Liver (tissue), 9 donors: ENCODE data around the gene DDX1. TPM values are rescaled to one million over a fixed set of nuclear protein-coding genes. Genes with fewer than 3 reads are reported as not detected.
A peak's percentile ranks its signal among the peaks of the same experiment; 100 is the strongest.

Experiments used
- DNase-seq: peaks from one replicate; pipeline ENCODE4 v3.0.0-alpha.2; 2017; ENCODE audit warnings: low spot score
- H3K27ac ChIP-seq, 2 donors: one replicate each; pipeline ENCODE4 v1.7.0; 2013; ENCODE audit warnings: inconsistent platforms in 2 of 2, low read length in 2 of 2, control low read depth in 1 of 2, low read depth in 1 of 2, mild to moderate bottlenecking in 1 of 2
- H3K27me3 ChIP-seq, 4 donors: one replicate each; pipeline versions ENCODE4 v1.6.1 to v1.7.0; 2013; ENCODE audit warnings: low read length in 3 of 4, inconsistent platforms in 1 of 4, mild to moderate bottlenecking in 1 of 4, moderate library complexity in 1 of 4; ENCODE audit not compliant: control insufficient read depth in 4 of 4, insufficient read depth in 4 of 4
- H3K36me3 ChIP-seq, 4 donors: one replicate each; pipeline versions ENCODE4 v1.6.1 to v1.7.0; 2013; ENCODE audit warnings: low read length in 3 of 4, mild to moderate bottlenecking in 3 of 4, low read depth in 1 of 4, moderate library complexity in 1 of 4; ENCODE audit not compliant: control insufficient read depth in 4 of 4, insufficient read depth in 3 of 4
- H3K4me1 ChIP-seq, 4 donors: one replicate each; pipeline versions ENCODE4 v1.6.1 to v1.7.0; 2013; ENCODE audit warnings: low read length in 3 of 4, mild to moderate bottlenecking in 3 of 4, moderate library complexity in 1 of 4; ENCODE audit not compliant: control insufficient read depth in 4 of 4, insufficient read depth in 4 of 4
- H3K4me3 ChIP-seq, 3 donors: one replicate each; pipeline versions ENCODE4 v1.6.1 to v1.7.0; 2013; ENCODE audit warnings: low read length in 3 of 3, control low read depth in 1 of 3, low read depth in 1 of 3, mild to moderate bottlenecking in 1 of 3
- H3K9ac ChIP-seq, 2 donors: one replicate each; pipeline ENCODE4 v1.7.0; 2013; ENCODE audit warnings: low read length in 2 of 2, mild to moderate bottlenecking in 2 of 2, moderate library complexity in 2 of 2, control low read depth in 1 of 2, low read depth in 1 of 2
- H3K9me3 ChIP-seq, 4 donors: one replicate each; pipeline versions ENCODE4 v1.6.1 to v1.7.0; 2013; ENCODE audit warnings: low read length in 3 of 4; ENCODE audit not compliant: control insufficient read depth in 4 of 4
- ATF3 ChIP-seq: IDR thresholded peaks from 2 replicates; pipeline ENCODE4 v1.6.1; 2016; ENCODE audit warnings: antibody characterized with exemption
- EGR1 ChIP-seq, 2 donors: IDR thresholded peaks; 2 replicates each; pipeline ENCODE4 v1.6.1; 2016 to 2018; ENCODE audit warnings: antibody characterized with exemption in 2 of 2, low read depth in 2 of 2
- FOXA2 ChIP-seq: IDR thresholded peaks from 2 replicates; pipeline ENCODE4 v1.6.1; 2016; ENCODE audit warnings: antibody characterized with exemption
- HNF4A ChIP-seq, 2 donors: conservative IDR thresholded peaks; 2 replicates each; pipeline ENCODE4 v1.6.1; 2016; ENCODE audit warnings: antibody characterized with exemption in 2 of 2, mild to moderate bottlenecking in 2 of 2
- HNF4G ChIP-seq: IDR thresholded peaks from 2 replicates; pipeline ENCODE4 v1.6.1; 2016; ENCODE audit warnings: antibody characterized with exemption
- JUND ChIP-seq, 2 donors: IDR thresholded peaks; 2 replicates each; pipeline ENCODE4 v1.6.1; 2016; ENCODE audit warnings: antibody characterized with exemption in 2 of 2
- NR2F2 ChIP-seq: IDR thresholded peaks from 2 replicates; pipeline ENCODE4 v1.6.1; 2016; ENCODE audit warnings: antibody characterized with exemption
- RAD21 ChIP-seq, 2 donors: IDR thresholded peaks; 2 replicates each; pipeline ENCODE4 v1.6.1; 2016; ENCODE audit warnings: antibody characterized with exemption in 2 of 2, mild to moderate bottlenecking in 2 of 2
- RXRA ChIP-seq, 2 donors: IDR thresholded peaks; 2 replicates each; pipeline ENCODE4 v1.6.1; 2017 to 2018; ENCODE audit warnings: antibody characterized with exemption in 2 of 2, mild to moderate bottlenecking in 1 of 2
- ZBTB33 ChIP-seq: IDR thresholded peaks from 2 replicates; pipeline ENCODE4 v1.6.1; 2016; ENCODE audit warnings: antibody characterized with exemption
- WGBS: extraction: QIAGEN DNeasy Blood & Tissue Kit; methylation state at CpG from one replicate; pipeline ENCODE4 v1.1.7; 2013; 5-methylcytosine and 5-hydroxymethylcytosine counted together
- polyA plus RNA-seq, 2 donors: library from polyadenylated mRNA; stranded (reverse) in 1 of 2; unstranded in 1 of 2; fragments of 200-250 nt in 1 of 2; fragments of >200 nt in 1 of 2; fragmentation: Nextera tagmentation in 1 of 2; extraction: Ambion mirVana in 1 of 2; gene quantifications; one replicate each; pipeline versions ENCODE4 v1.2.1 to v1.2.3, GENCODE V29; 2013 to 2015
- total RNA-seq, 2 donors: library from RNA; depleted of rRNA; stranded (reverse); fragments of >200 nt; gene quantifications; one replicate each; pipeline ENCODE4 v1.2.3, GENCODE V29; 2014
- TF ChIP-seq, protein P1 (sequence below): IDR thresholded peaks from 2 replicates; pipeline ENCODE4 v1.6.1; 2016; ENCODE audit warnings: antibody characterized with exemption, mild to moderate bottlenecking
- TF ChIP-seq, protein P2 (sequence below): fragments of 150-350 bp; IDR thresholded peaks from 2 replicates; pipeline ENCODE4 v1.5.1; 2017; ENCODE audit warnings: improper control_type of control experiment, low read depth, low read length; ENCODE audit not compliant: missing input control
- donor health status: healthy.
- donor health status: healthy.
- donor health status: healthy.
- donor health status: healthy.
- donor health status: healthy.

The DDX1 gene
- total and polyA plus RNA-seq, 4 donors = 31.7 to 43.9 (median 38.8) TPM

DNA sequence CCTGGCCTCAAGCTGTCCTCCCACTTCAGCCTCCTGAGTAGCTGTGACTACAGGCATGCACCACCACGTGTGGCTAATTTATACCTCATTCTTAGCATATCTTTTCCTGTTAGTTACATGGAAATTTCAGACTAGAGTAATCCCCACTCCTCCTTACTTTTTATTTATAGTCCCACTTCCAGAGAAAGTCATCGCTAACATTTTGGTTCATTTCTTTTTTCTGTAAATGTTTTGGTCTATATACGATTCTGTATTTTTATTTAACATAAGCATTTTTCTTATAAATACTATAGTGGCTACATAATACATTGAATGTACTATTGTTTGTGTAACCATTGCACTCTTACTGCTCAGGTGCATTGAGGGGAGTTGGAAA, 42.3 kb downstream of the DDX1 start:
- DNase-seq = no peak
- Histone ChIP-seq H3K9ac (no peak overlapping the region), H3K4me1 (no peaks in the 10 kb centered on the region), H3K4me3 (no peak overlapping the region), H3K36me3 (peaks cover 7 to 48% (median 47%) of the 10 kb centered on the region in 4 donors), H3K27me3 (no peaks in the 10 kb centered on the region), H3K27ac (no peak overlapping the region), H3K9me3 (no peaks in the 10 kb centered on the region)
- 91% methylated on average over 3 of the region's 3 CpGs for WGBS
- no peak for TF ChIP-seq ZBTB33
- TF ChIP-seq RXRA (IDR thresholded peaks at IDR 0.05) = no peak
- no peak for TF ChIP-seq JUND (IDR thresholded peaks at IDR 0.05)
- no peak for TF ChIP-seq NR2F2
- no peak for TF ChIP-seq HNF4A (conservative IDR thresholded peaks at IDR 0.05)
- no peak for TF ChIP-seq FOXA2
- TF ChIP-seq, protein P1, sequence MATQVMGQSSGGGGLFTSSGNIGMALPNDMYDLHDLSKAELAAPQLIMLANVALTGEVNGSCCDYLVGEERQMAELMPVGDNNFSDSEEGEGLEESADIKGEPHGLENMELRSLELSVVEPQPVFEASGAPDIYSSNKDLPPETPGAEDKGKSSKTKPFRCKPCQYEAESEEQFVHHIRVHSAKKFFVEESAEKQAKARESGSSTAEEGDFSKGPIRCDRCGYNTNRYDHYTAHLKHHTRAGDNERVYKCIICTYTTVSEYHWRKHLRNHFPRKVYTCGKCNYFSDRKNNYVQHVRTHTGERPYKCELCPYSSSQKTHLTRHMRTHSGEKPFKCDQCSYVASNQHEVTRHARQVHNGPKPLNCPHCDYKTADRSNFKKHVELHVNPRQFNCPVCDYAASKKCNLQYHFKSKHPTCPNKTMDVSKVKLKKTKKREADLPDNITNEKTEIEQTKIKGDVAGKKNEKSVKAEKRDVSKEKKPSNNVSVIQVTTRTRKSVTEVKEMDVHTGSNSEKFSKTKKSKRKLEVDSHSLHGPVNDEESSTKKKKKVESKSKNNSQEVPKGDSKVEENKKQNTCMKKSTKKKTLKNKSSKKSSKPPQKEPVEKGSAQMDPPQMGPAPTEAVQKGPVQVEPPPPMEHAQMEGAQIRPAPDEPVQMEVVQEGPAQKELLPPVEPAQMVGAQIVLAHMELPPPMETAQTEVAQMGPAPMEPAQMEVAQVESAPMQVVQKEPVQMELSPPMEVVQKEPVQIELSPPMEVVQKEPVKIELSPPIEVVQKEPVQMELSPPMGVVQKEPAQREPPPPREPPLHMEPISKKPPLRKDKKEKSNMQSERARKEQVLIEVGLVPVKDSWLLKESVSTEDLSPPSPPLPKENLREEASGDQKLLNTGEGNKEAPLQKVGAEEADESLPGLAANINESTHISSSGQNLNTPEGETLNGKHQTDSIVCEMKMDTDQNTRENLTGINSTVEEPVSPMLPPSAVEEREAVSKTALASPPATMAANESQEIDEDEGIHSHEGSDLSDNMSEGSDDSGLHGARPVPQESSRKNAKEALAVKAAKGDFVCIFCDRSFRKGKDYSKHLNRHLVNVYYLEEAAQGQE = no peak
- TF ChIP-seq, protein P2, sequence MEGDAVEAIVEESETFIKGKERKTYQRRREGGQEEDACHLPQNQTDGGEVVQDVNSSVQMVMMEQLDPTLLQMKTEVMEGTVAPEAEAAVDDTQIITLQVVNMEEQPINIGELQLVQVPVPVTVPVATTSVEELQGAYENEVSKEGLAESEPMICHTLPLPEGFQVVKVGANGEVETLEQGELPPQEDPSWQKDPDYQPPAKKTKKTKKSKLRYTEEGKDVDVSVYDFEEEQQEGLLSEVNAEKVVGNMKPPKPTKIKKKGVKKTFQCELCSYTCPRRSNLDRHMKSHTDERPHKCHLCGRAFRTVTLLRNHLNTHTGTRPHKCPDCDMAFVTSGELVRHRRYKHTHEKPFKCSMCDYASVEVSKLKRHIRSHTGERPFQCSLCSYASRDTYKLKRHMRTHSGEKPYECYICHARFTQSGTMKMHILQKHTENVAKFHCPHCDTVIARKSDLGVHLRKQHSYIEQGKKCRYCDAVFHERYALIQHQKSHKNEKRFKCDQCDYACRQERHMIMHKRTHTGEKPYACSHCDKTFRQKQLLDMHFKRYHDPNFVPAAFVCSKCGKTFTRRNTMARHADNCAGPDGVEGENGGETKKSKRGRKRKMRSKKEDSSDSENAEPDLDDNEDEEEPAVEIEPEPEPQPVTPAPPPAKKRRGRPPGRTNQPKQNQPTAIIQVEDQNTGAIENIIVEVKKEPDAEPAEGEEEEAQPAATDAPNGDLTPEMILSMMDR = no peak
- no peak for TF ChIP-seq EGR1 (IDR thresholded peaks at IDR 0.05; ENCODE audit: low read depth in 2 of 2)
- TF ChIP-seq HNF4G = no peak
- TF ChIP-seq ATF3 = no peak

DNA sequence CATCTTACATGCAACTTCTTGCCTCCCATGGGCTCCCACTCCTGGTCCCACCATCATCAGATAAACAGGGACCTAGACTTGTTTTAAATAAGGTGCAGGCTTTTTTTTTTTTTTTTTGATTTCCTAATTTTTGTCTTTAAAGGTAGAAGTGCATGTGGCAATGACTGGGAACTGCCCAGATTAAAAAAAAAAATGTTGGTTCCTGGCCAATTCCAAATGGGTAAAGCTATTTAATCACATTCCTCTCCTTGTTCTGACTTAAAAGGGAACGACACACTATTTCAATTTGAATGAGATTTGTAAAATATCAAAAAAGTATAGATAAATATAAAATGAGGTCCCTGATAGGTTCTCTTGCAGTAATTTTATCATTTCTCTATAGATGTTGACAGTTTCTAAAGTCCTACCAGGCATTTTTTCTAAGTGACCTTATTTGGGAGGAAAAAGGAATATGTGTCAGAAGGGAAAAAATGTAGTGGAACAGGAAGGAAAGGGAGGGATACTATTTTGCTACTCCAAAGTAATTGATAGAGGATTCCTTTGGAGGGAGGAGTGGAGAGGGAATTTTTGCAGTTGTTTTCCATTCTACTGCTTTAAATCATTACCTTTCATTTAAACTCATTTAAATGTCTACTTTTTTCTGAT, 43.3 kb downstream of the DDX1 start:
- Histone ChIP-seq H3K9ac (no peak overlapping the region), H3K27me3 (no peaks in the 10 kb centered on the region), H3K27ac (no peak overlapping the region), H3K36me3 (peaks cover 7 to 40% (median 38%) of the 10 kb centered on the region in 4 donors), H3K9me3 (no peaks in the 10 kb centered on the region), H3K4me1 (no peaks in the 10 kb centered on the region), H3K4me3 (no peak overlapping the region)
- no peak for DNase-seq
- 28% methylated on average over 1 of the region's 1 CpG for WGBS
- no peak for TF ChIP-seq ATF3
- peak in 1 of 2 donors; percentile 6 for TF ChIP-seq RXRA (IDR thresholded peaks at IDR 0.05)
- no peak for TF ChIP-seq RAD21 (IDR thresholded peaks at IDR 0.05)
